Left cardiac atrium (tissue), 4 donors: ENCODE results near the gene MRPL57. TPM values are rescaled to one million over a fixed set of nuclear protein-coding genes. Genes with fewer than 3 reads are reported as not detected.
"Not testable (repeated sequence)": the region's sequence is repeated elsewhere in the genome, so short reads cannot be mapped to it uniquely, and the experiment has no call there.

Experiments used
- ATAC-seq, 2 donors: fragments of 200-7000 bp; cut with Tn5 transposase; one replicate each; pipeline ENCODE4 v1.9.1; 2020; ENCODE audit warnings: mild to moderate bottlenecking in 2 of 2, moderate library complexity in 2 of 2
- DNase-seq: peaks from one replicate; pipeline ENCODE4 v3.0.0-alpha.2; 2020
- intact Hi-C, 2 donors: fragments of 100-400 bp; cut with DNase I; formaldehyde crosslinking; loops; one replicate each; pipeline versions ENCODE4 v1.14.1 to v1.15.1; 2022 to 2023
- long read RNA-seq: library from polyadenylated mRNA; unstranded; transcript quantifications from one replicate; pipeline ENCODE4 v2.0.0, GENCODE V29; 2021
- total RNA-seq, 2 donors: library from RNA; stranded (reverse); fragmentation: NEBNext Ultra II Directional; extraction: Animal tissue kit (Norgen Biotek cat#: 25700); gene quantifications; one replicate each; pipeline ENCODE4 v1.2.1, GENCODE V29; 2021
- donor health status: DM: no; HTN: yes; CAD: no.
- donor health status: DM: no; HTN: yes; CAD: no; lungs with severe emphysema.
- donor health status: DM: yes; HTN: yes; CAD: no.
- donor health status: Dilated cardiomyopathy.

Gene MRPL57
- 10 to 100 TPM; 18.8 to 20.1 TPM for total RNA-seq
- long read RNA-seq, transcript MRPL57-201 (2 exons, 2,246 nt), result major isoform, 13 of 18 reads
- long read RNA-seq, partial matches to known transcripts, result 0 of 18 reads
- long read RNA-seq, other reads (novel, unspliced or antisense), result 5 of 18 reads

- ATAC-seq (peak; percentile 98), DNase-seq (peak; percentile 94)
- intact Hi-C loops, result loop anchor here in 1 of 2 donors (10.0 kb wide), 1 partner anchor 232 kb away; no protein-coding TSS in a partner anchor
These were observed at the start of gene MRPL57, which contains the start of gene SKA3 for GRCh38 chr13:21176215-21176981. TSS of gene MRPL57 (plus strand) at chr13:21176658. CDS start at chr13:21176917, 259 bp downstream. TSS of gene SKA3 (minus strand) at chr13:21176552. CDS start at chr13:21176477, 75 bp downstream.

GRCh38 chr13:21130116-21130515 lies 46.3 kb upstream of the MRPL57 start:
- DNase-seq, result no peak
- intact Hi-C loops, result loop anchor here in 1 of 2 donors (5.0 kb wide), 1 partner anchor 188 kb away; no protein-coding TSS in a partner anchor
- ATAC-seq, result no peak

GRCh38 chr13:21133077-21133476 lies 43.4 kb upstream of the MRPL57 start:
- intact Hi-C loops, result loop anchor here in 1 of 2 donors (5.0 kb wide), 1 partner anchor 191 kb away; no protein-coding TSS in a partner anchor
- DNase-seq (no peak), ATAC-seq (no peak)

- DNase-seq, result no peak
- intact Hi-C loops, result loop anchor here in 1 of 2 donors (5.0 kb wide), 1 partner anchor 192 kb away; no protein-coding TSS in a partner anchor
- no peak for ATAC-seq
These were observed 42.0 kb upstream of the MRPL57 start for GRCh38 chr13:21134475-21134874.

GRCh38 chr13:21135833-21136232 lies 40.6 kb upstream of the MRPL57 start:
- intact Hi-C loops, ATAC-seq, DNase-seq: not testable (repeated sequence)

GRCh38 chr13:21137696-21138095 lies 38.8 kb upstream of the MRPL57 start:
- no peak for DNase-seq
- intact Hi-C loops, result no loop called here
- no peak for ATAC-seq

GRCh38 chr13:21138561-21138960 lies 37.9 kb upstream of the MRPL57 start:
- intact Hi-C loops, result no loop called here
- ATAC-seq, result no peak
- no peak for DNase-seq

GRCh38 chr13:21139374-21139773 lies 37.1 kb upstream of the MRPL57 start:
- no peak for ATAC-seq
- intact Hi-C loops, result no loop called here
- DNase-seq, result no peak

- ATAC-seq (no peak), DNase-seq (no peak)
- intact Hi-C loops, result no loop called here
These were observed 33.7 kb upstream of the MRPL57 start for GRCh38 chr13:21142766-21143165.

GRCh38 chr13:21147827-21148226 lies 28.6 kb upstream of the MRPL57 start:
- intact Hi-C loops, result no loop called here
- ATAC-seq (no peak), DNase-seq (no peak)

GRCh38 chr13:21148557-21149258 lies 27.8 kb upstream of the MRPL57 start:
- intact Hi-C loops, result no loop called here
- no peak for ATAC-seq
- no peak for DNase-seq

GRCh38 chr13:21149568-21149967 lies 26.9 kb upstream of the MRPL57 start:
- intact Hi-C loops, result no loop called here
- DNase-seq (no peak), ATAC-seq (peak; percentile 78 to 85)

GRCh38 chr13:21150013-21150412 lies 26.4 kb upstream of the MRPL57 start:
- intact Hi-C loops, result no loop called here
- ATAC-seq (no peak), DNase-seq (no peak)

- ATAC-seq, result no peak
- intact Hi-C loops, result no loop called here
- no peak for DNase-seq
These were observed 24.1 kb upstream of the MRPL57 start for GRCh38 chr13:21152251-21152899.

- intact Hi-C loops, result no loop called here
- no peak for DNase-seq
- no peak for ATAC-seq
These were observed 11.8 kb upstream of the MRPL57 start for GRCh38 chr13:21164631-21165030.

GRCh38 chr13:21165606-21166005 lies 10.9 kb upstream of the MRPL57 start:
- ATAC-seq, intact Hi-C loops, DNase-seq: not testable (repeated sequence)

GRCh38 chr13:21171420-21171819 lies 5.0 kb upstream of the MRPL57 start:
- no peak for ATAC-seq
- no peak for DNase-seq
- intact Hi-C loops, result loop anchor here in 1 of 2 donors (10.0 kb wide), 1 partner anchor 227 kb away; no protein-coding TSS in a partner anchor

GRCh38 chr13:21173767-21174166 lies 2.7 kb upstream of the MRPL57 start:
- not testable (repeated sequence) for DNase-seq, ATAC-seq
- intact Hi-C loops, result loop anchor here in 1 of 2 donors (10.0 kb wide), 1 partner anchor 229 kb away; no protein-coding TSS in a partner anchor

- DNase-seq, result no peak
- no peak for ATAC-seq
- intact Hi-C loops, result loop anchor here in 1 of 2 donors (10.0 kb wide), 1 partner anchor 231 kb away; no protein-coding TSS in a partner anchor
These were observed 723 bp upstream of the MRPL57 start for GRCh38 chr13:21175656-21176214.
